Measurements from ENCODE around the gene ANKRD63. TPM values are rescaled to one million over a fixed set of nuclear protein-coding genes. Genes with fewer than 3 reads are reported as not detected.

Gene ANKRD63
- total RNA-seq, 4 donors from 2014 or later, result not detected

DNA sequence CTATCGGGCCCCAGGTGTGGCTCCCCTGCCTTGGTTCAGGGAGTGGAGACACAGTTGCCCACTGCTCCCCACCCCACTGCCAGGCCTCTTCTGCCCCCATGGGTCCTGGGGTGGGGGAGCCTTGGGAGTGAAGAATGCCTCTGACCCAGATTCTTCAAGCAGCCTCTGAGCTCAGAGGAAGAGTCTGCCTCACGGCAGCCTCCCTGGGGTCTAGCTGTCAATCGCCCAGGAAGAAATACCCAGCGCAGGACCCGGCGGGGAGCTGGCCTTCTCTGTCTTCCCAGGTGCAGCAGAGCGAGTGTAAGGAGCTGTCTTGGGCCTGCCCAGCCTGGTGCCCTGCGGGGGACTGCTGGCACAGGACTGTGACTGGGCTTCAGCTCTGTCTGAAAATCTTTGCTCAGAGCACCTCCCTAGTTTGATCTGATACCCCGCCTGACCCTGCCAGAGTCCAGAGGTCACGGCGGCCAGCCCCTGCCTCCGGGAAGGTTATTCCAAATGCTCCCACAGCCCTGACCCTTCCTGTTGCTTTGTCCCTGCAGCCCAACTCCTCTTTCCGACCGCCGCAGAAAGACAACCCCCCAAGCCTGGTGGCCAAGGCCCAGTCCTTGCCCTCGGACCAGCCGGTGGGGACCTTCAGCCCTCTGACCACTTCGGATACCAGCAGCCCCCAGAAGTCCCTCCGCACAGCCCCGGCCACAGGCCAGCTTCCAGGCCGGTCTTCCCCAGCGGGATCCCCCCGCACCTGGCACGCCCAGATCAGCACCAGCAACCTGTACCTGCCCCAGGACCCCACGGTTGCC lies 11.0 kb downstream of the ANKRD63 start:
- intact Hi-C loops (cut with DNase I), result no loop called here
- Histone ChIP-seq H3K9me3 (no peaks in the 10 kb centered on the region), H3K36me3 (no peaks in the 10 kb centered on the region), H3K27me3 (peaks cover 0 to 4% (median 0%) of the 10 kb centered on the region in 4 donors), H3K4me3 (no peak overlapping the region), H3K4me1 (peaks cover 0 to 7% (median 0%) of the 10 kb centered on the region in 4 donors), H3K27ac (replicated peaks in 1 of 4) (no peak overlapping the region)
- TF ChIP-seq, protein P1, sequence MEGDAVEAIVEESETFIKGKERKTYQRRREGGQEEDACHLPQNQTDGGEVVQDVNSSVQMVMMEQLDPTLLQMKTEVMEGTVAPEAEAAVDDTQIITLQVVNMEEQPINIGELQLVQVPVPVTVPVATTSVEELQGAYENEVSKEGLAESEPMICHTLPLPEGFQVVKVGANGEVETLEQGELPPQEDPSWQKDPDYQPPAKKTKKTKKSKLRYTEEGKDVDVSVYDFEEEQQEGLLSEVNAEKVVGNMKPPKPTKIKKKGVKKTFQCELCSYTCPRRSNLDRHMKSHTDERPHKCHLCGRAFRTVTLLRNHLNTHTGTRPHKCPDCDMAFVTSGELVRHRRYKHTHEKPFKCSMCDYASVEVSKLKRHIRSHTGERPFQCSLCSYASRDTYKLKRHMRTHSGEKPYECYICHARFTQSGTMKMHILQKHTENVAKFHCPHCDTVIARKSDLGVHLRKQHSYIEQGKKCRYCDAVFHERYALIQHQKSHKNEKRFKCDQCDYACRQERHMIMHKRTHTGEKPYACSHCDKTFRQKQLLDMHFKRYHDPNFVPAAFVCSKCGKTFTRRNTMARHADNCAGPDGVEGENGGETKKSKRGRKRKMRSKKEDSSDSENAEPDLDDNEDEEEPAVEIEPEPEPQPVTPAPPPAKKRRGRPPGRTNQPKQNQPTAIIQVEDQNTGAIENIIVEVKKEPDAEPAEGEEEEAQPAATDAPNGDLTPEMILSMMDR (IDR thresholded peaks at IDR 0.05), result no peak
- TF ChIP-seq POLR2AphosphoS5 (IDR thresholded peaks at IDR 0.05) (no peak), POLR2A (IDR thresholded peaks at IDR 0.05; ENCODE audit: low read depth) (no peak), EP300 (IDR thresholded peaks at IDR 0.05) (no peak)
- 84% methylated on average over 23 of the region's 25 CpGs for WGBS
- DNase-seq (ENCODE audit: extremely low spot score), result no peak

DNA sequence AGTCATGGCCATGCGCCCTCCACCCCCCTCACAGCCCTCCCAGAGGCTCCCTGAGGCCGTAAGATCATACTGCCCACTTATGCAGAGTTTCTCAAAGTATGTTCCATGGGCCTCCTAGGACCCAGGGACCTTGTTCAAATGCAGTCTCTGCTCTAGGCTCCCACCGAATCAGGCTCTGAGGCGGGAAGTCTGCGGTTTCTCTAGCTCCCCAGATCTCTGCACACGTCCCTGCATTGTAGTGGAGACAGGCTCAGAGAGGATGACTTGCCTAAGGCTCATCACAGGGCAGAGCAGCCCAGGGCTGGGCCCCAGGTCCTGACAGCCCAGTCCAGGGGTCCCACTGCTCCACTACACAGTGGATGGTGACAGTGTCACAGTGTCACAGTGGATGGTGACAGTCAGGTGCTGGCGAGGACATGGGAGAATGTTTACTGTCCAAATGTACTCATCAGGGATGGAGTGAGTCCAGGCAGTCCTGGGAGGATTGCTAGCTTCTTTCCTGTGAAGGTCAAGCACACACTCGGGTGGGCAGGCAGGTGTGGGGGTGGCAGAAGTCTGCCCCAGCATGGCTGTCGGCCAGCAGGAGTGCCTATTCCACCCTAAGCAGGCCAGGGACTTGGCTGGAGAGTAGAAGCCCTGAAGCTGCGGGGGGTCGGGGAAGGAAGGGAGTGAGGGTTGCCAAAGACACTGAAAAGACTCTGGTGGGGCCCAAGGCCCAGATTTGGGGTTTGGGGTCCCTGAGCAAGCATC lies 12.4 kb downstream of the ANKRD63 start:
- TF ChIP-seq EP300 (IDR thresholded peaks at IDR 0.05), result no peak
- TF ChIP-seq POLR2A (IDR thresholded peaks at IDR 0.05; ENCODE audit: low read depth), result no peak
- TF ChIP-seq POLR2AphosphoS5 (IDR thresholded peaks at IDR 0.05), result no peak
- TF ChIP-seq, protein P1 (IDR thresholded peaks at IDR 0.05), result no peak
- intact Hi-C loops (cut with DNase I), result no loop called here
- Histone ChIP-seq H3K27me3 (no peaks in the 10 kb centered on the region), H3K9me3 (no peaks in the 10 kb centered on the region), H3K27ac (replicated peaks in 1 of 4) (no peak overlapping the region), H3K4me3 (no peak overlapping the region), H3K36me3 (no peaks in the 10 kb centered on the region), H3K4me1 (peaks cover 0 to 17% (median 0%) of the 10 kb centered on the region in 4 donors)
- WGBS, result 78% methylated on average over 11 of the region's 11 CpGs
- no peak for DNase-seq (ENCODE audit: extremely low spot score)

DNA sequence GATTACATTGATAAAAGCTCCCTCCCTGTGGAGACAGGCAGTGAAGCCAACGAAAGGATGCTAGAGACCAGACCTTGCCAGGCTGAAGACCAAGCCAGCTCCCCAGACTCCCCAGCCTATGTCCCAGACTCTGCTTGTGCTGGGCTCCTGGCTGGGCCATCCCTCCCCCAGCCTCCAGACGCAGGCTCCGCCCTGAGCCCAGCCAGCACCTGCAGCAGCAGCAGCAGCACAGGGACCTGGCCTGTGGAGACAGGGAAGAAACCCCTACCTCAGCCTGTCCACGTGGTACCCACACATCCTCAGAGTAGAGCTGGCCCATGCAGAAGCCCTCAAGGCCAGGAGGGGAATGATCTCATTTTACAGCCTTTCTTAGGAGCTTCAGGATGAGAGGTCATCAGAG lies 13.3 kb downstream of the ANKRD63 start:
- H3K4me3 ChIP-seq, result no peak overlapping the region
- H3K36me3 ChIP-seq, result no peaks in the 10 kb centered on the region
- no peaks in the 10 kb centered on the region for H3K27me3 ChIP-seq
- intact Hi-C loops (cut with DNase I), result no loop called here
- H3K27ac ChIP-seq (replicated peaks in 1 of 4), result no peak overlapping the region
- no peak for DNase-seq (ENCODE audit: extremely low spot score)
- peaks cover 0 to 17% (median 0%) of the 10 kb centered on the region in 4 donors for H3K4me1 ChIP-seq
- TF ChIP-seq POLR2AphosphoS5 (IDR thresholded peaks at IDR 0.05) (no peak), EP300 (IDR thresholded peaks at IDR 0.05) (no peak), POLR2A (IDR thresholded peaks at IDR 0.05; ENCODE audit: low read depth) (no peak)
- TF ChIP-seq, protein P1 (IDR thresholded peaks at IDR 0.05), result no peak
- no peaks in the 10 kb centered on the region for H3K9me3 ChIP-seq
- 60% methylated on average over 1 of the region's 4 CpGs for WGBS

DNA sequence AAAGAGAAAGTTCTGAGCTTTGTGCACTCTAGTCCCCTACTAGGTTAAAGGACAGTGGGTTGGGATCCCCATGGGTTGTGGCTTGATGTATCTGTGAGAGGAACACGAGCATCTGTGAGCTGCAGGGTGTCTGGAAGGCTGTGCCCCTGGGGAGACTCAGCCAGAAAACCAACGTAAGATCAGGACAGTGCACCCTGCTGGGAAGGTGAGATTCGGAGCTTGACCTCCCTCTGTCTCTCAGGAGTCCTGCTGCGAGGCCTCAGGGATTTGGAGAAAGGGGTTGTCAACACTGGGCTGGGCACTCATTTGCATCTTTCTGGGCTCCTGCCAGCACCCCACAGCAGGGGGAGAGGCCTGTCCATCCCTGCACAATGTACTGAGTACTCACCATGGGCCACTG lies 15.2 kb downstream of the ANKRD63 start:
- WGBS, result 85% methylated on average over 4 of the region's 4 CpGs
- no peak overlapping the region for H3K27ac ChIP-seq (replicated peaks in 1 of 4)
- intact Hi-C loops (cut with DNase I), result no loop called here
- TF ChIP-seq POLR2A (IDR thresholded peaks at IDR 0.05; ENCODE audit: low read depth) (no peak), EP300 (IDR thresholded peaks at IDR 0.05) (no peak), POLR2AphosphoS5 (IDR thresholded peaks at IDR 0.05) (no peak)
- TF ChIP-seq, protein P1 (IDR thresholded peaks at IDR 0.05), result no peak
- H3K27me3 ChIP-seq, result no peaks in the 10 kb centered on the region
- peaks cover 0 to 29% (median 0%) of the 10 kb centered on the region in 4 donors for H3K4me1 ChIP-seq
- H3K4me3 ChIP-seq, result no peak overlapping the region
- H3K36me3 ChIP-seq, result no peaks in the 10 kb centered on the region
- no peak for DNase-seq (ENCODE audit: extremely low spot score)
- H3K9me3 ChIP-seq, result no peaks in the 10 kb centered on the region

Measured in esophagus muscularis mucosa (tissue), 4 donors.